GM19438 (cell line): ENCODE measurements around the gene MEI1.
"Not testable (repeated sequence)": the region's sequence is repeated elsewhere in the genome, so short reads cannot be mapped to it uniquely, and the experiment has no call there.

Source experiments
- ATAC-seq: cut with Tn5 transposase; IDR thresholded peaks from one replicate; pipeline ENCODE4 v1.9.1; 2021; ENCODE audit warnings: low read depth; ENCODE audit not compliant: unreplicated experiment

Gene MEI1

DNA sequence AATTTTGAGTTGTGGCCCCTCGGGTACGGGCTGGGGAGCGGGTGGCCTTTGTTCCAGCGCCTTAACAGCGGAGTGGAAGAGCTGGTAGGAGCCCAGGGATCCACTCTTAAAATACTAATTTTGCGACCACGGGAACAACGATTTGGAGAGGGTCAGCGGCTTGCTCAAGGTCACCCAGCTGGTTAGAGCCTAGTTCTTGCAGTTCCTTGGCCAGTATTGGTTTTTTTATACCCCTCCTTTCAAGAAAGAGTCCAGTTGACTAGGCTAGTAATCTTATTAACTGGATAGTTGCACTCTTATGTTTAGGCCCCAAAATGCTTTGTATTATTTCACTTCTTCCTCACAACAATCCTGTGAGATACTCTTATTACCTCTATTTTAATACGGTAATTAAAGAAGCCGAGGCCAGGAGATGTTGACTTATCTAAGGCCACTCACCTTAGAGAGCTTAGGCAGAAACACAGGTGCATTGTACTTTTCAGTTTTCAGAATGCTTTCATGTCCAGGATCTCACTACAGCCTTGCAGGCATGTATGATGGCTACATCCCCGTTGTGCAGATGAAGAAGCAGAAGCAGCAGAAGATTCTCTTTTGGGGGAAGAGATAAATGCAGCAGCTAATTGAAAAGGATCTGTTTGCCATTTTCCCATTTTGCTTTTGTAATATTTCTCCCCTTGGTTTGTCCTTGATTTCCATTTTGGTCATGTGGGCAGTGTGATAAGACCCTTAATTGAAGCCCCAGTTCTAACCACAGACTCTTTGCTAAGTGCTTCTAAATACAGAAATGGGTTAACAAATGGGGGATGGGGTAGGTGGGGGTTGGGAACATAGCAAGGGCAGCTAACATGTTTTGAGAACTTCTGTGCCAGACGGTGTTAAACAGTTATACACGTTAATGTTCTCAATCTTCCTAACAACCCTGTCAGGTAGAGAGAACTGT, 135.0 kb downstream of the MEI1 start:
- no peak for ATAC-seq

- ATAC-seq, result not testable (repeated sequence)
Observed at GRCh38 chr22:41835462-41835861, 136.2 kb downstream of the MEI1 start.

- ATAC-seq, result no peak
Observed at GRCh38 chr22:41836551-41836950, 137.2 kb downstream of the MEI1 start.

DNA sequence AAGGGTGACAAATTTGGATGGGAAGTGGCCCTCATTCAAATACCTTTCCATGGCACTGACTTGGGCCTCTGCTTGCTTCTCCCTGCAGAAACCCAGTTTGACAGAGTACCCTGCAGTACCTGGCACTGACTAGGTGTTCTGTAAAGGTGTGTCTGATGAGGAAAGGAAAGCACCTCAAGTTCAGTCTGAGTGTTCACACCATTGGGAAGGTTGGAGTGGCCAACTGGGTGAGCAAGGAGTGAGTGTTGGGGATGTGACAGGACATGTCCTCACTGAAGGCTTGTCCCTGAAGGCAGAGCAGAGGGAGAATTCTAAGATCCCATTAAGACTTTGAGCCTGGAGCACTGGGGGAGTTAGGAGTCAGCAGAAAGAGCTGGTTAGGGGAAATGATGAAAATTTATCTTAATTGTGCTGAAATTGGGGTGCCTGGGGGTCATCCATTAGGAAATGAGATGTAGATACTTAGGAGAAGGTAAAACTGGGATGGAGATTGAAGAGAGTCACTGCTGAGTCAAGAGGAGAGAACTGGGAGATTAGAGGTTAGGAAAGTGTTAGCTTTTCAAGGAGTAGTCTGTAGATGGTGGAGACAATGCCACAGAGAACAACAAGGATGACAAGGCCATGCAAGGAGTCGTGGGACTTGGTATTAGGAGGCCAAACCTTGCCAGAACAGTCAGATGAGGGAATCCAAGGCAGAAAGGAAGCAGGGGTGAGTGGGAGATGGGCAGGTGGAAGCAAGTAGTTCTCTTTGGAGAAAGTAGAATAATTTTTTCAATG, 139.7 kb downstream of the MEI1 start:
- no peak for ATAC-seq

- ATAC-seq, result no peak
Observed at GRCh38 chr22:41840216-41840615, 140.9 kb downstream of the MEI1 start.

- ATAC-seq, result no peak
Observed at GRCh38 chr22:41841085-41841712, 141.9 kb downstream of the MEI1 start.

- no peak for ATAC-seq
Observed at GRCh38 chr22:41842996-41843970, 144.0 kb downstream of the MEI1 start.

GRCh38 chr22:41844036-41844435, 144.7 kb downstream of the MEI1 start:
- ATAC-seq, result no peak

- no peak for ATAC-seq
Observed at GRCh38 chr22:41844513-41844912, 145.2 kb downstream of the MEI1 start.

DNA sequence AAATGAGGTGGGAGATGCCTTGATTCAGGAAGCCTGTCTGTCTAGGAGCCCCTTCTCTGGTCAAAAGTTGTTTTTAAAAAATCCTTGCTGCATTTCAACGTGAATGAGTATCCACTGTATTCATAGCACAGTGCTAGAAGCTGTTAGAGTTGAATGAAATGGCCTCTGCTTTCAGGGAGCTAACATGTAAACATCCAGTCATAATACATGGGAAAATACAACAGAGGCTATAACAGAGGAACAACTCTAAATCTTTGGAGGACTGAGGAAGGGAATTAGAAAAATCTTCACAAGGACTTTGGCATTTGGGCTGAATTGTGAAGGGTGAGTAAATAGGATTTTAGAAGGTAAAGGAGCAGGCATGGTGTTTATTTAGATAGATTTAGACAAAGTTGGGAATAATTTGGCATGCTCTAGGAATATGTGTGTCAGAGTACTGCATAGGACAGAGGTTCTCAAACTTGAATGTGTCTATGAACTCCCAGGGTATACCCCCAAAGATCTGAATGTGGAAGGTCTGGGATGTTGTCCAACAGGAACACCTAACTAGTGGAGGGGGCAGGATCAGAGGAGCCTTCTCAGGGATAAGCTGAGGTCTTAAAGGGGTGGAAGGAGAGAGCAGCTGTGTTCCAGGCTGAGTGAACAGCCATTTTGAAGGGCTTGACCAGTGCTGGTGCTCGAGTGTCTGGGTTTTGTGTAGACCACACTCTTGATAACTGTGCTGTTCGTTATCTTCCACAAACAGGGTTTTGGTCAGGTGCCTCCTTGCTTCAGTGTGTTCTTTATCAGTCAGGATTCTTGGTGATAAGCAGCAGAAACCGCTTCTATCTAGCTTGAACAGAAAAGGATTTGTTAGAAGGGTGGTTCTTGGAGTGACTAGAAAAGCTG, 146.3 kb downstream of the MEI1 start:
- ATAC-seq, result no peak

GRCh38 chr22:41846268-41846987, 147.1 kb downstream of the MEI1 start:
- ATAC-seq, result no peak

GRCh38 chr22:41847300-41847699, 148.0 kb downstream of the MEI1 start:
- no peak for ATAC-seq

DNA sequence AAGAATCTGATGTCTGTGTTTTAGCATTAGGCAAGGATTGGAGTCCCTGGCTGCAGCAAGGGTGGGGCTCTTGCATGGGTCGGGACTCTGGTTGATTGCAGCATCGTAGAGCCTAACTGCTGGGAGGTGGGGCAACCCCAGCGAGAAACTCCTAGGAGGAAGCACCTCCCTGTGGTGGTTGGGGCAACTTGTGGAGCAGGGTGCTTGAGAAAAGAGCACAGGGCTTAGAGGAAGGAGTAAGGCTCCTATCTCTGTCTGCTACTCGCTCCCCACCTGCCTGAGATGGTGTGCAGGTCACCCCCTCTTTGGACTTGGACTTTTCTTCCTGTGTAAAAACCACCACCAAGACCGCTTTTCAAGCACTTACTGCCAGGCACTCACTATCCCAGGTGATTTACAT, 149.2 kb downstream of the MEI1 start:
- ATAC-seq, result no peak
